HL-60 (cell line): ENCODE measurements around the gene MRPL23.

Experiments used
- GABPA ChIP-seq: IDR thresholded peaks from 2 replicates; pipeline ENCODE4 v1.6.1; 2012; ENCODE audit warnings: low read depth
- POLR2AphosphoS5 ChIP-seq: IDR thresholded peaks from 2 replicates; pipeline ENCODE4 v1.6.1; 2012; ENCODE audit warnings: low read depth
- TF ChIP-seq, protein P1 (sequence below): IDR thresholded peaks from one replicate; pipeline ENCODE4 v1.5.1; 2011; ENCODE audit warnings: low read length, control low read depth, inconsistent platforms; ENCODE audit not compliant: insufficient read depth
- TF ChIP-seq, protein P2 (sequence below): IDR thresholded peaks from 2 replicates; pipeline ENCODE4 v1.6.1; 2012; ENCODE audit warnings: low read depth; ENCODE audit not compliant: insufficient replicate concordance

DNA sequence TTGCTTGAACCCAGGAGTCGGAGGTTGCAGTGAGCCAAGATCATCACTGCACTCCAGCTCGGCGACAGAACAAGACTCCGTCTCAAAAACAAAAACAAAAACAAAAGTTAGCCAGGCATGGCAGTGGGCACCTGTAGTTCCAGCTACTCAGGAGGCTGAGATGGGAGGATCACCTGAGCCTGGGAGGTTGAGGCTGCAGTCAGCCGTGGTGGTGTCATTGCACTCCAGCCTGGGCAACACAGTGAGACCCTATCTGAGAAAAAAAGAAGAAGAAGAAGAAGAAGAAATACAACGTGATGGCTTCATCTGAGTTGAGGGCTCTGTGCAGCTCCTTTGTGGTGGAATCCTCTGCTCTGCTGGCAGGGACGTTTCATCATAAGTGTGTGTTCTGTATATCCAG lies 37.6 kb upstream of the MRPL23 start:
- TF ChIP-seq, protein P1, sequence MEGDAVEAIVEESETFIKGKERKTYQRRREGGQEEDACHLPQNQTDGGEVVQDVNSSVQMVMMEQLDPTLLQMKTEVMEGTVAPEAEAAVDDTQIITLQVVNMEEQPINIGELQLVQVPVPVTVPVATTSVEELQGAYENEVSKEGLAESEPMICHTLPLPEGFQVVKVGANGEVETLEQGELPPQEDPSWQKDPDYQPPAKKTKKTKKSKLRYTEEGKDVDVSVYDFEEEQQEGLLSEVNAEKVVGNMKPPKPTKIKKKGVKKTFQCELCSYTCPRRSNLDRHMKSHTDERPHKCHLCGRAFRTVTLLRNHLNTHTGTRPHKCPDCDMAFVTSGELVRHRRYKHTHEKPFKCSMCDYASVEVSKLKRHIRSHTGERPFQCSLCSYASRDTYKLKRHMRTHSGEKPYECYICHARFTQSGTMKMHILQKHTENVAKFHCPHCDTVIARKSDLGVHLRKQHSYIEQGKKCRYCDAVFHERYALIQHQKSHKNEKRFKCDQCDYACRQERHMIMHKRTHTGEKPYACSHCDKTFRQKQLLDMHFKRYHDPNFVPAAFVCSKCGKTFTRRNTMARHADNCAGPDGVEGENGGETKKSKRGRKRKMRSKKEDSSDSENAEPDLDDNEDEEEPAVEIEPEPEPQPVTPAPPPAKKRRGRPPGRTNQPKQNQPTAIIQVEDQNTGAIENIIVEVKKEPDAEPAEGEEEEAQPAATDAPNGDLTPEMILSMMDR = no peak
- TF ChIP-seq, protein P2, sequence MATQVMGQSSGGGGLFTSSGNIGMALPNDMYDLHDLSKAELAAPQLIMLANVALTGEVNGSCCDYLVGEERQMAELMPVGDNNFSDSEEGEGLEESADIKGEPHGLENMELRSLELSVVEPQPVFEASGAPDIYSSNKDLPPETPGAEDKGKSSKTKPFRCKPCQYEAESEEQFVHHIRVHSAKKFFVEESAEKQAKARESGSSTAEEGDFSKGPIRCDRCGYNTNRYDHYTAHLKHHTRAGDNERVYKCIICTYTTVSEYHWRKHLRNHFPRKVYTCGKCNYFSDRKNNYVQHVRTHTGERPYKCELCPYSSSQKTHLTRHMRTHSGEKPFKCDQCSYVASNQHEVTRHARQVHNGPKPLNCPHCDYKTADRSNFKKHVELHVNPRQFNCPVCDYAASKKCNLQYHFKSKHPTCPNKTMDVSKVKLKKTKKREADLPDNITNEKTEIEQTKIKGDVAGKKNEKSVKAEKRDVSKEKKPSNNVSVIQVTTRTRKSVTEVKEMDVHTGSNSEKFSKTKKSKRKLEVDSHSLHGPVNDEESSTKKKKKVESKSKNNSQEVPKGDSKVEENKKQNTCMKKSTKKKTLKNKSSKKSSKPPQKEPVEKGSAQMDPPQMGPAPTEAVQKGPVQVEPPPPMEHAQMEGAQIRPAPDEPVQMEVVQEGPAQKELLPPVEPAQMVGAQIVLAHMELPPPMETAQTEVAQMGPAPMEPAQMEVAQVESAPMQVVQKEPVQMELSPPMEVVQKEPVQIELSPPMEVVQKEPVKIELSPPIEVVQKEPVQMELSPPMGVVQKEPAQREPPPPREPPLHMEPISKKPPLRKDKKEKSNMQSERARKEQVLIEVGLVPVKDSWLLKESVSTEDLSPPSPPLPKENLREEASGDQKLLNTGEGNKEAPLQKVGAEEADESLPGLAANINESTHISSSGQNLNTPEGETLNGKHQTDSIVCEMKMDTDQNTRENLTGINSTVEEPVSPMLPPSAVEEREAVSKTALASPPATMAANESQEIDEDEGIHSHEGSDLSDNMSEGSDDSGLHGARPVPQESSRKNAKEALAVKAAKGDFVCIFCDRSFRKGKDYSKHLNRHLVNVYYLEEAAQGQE = no peak
- TF ChIP-seq POLR2AphosphoS5 = no peak
- no peak for TF ChIP-seq GABPA
